H1 (cell line): ENCODE data around the gene CRYGS. TPM values are rescaled to one million over a fixed set of nuclear protein-coding genes. Genes with fewer than 3 reads are reported as not detected.

Experiments used
- CTCF ChIA-PET: fragments of 300-600 bp; sonication (Branson Sonifier 250); formaldehyde crosslinking; loops from one replicate; lab custom pipeline; 2021; ENCODE audit not compliant: partially characterized antibody; lab: Charles Lee
- POLR2A ChIA-PET: fragments of 300-600 bp; sonication (Branson Sonifier 250); formaldehyde crosslinking; loops from one replicate; lab custom pipeline; 2021; ENCODE audit warnings: inconsistent platforms; ENCODE audit not compliant: partially characterized antibody; lab: Charles Lee
- DNase-seq, 2 experiments: peaks; one replicate each; pipeline versions ENCODE4 v3.0.0 to v3.0.0-alpha.2; 2010 to 2022; ENCODE audit warnings: low spot score in 2 of 2, low read depth in 1 of 2, mixed read lengths in 1 of 2
- FAIRE-seq: peaks from 2 replicates; lab custom pipeline; 2011; peaks lifted over from hg19 to GRCh38; lab: Jason Lieb, UNC
- H2AFZ ChIP-seq: 2 replicates; pipeline ENCODE4 v1.8.1; 2012; ENCODE audit warnings: low read length, inconsistent platforms
- H2AK5ac ChIP-seq: 2 replicates; pipeline ENCODE4 v1.6.1; 2013; ENCODE audit warnings: low read depth, low read length
- H2BK120ac ChIP-seq: replicated peaks from 2 replicates; pipeline ENCODE3; 2013; ENCODE audit warnings: low read depth, low read length, inconsistent platforms
- H2BK12ac ChIP-seq: 2 replicates; pipeline ENCODE4 v1.6.1; 2013; ENCODE audit warnings: low read depth, low read length
- H2BK15ac ChIP-seq: 2 replicates; pipeline ENCODE4 v1.6.1; 2013; ENCODE audit warnings: low read length
- H2BK20ac ChIP-seq: 2 replicates; pipeline ENCODE4 v1.6.1; 2013; ENCODE audit warnings: low read length
- H2BK5ac ChIP-seq: 2 replicates; pipeline ENCODE4 v1.6.1; 2013; ENCODE audit warnings: low read depth, low read length
- H3K14ac ChIP-seq: 2 replicates; pipeline ENCODE4 v1.6.1; 2013; ENCODE audit warnings: inconsistent platforms; ENCODE audit not compliant: insufficient read length
- H3K18ac ChIP-seq: 2 replicates; pipeline ENCODE4 v1.6.1; 2013; ENCODE audit warnings: low read length; ENCODE audit errors: extremely low read depth
- H3K23ac ChIP-seq: 2 replicates; pipeline ENCODE4 v1.6.1; 2013; ENCODE audit warnings: inconsistent platforms; ENCODE audit not compliant: insufficient read length
- H3K23me2 ChIP-seq: 2 replicates; pipeline ENCODE4 v1.6.1; 2013; ENCODE audit warnings: low read depth, low read length
- H3K27ac ChIP-seq: 2 replicates; pipeline ENCODE4 v1.6.1; 2011; ENCODE audit warnings: low read depth, low read length, inconsistent platforms
- H3K27me3 ChIP-seq, 4 experiments: replicated peaks in 1 of 4; 1 replicate in 1 of 4; 2 replicates in 3 of 4; pipeline versions ENCODE4 v1.6.1 to v1.8.1; 2011 to 2013; ENCODE audit warnings: low read length in 3 of 4, mild to moderate bottlenecking in 3 of 4, inconsistent platforms in 2 of 4, mixed read lengths in 2 of 4, moderate library complexity in 1 of 4; ENCODE audit not compliant: control insufficient read depth in 3 of 4, insufficient read depth in 3 of 4; ENCODE audit errors: extremely low read depth in 1 of 4
- H3K36me3 ChIP-seq, 4 experiments: 2 replicates each; pipeline versions ENCODE4 v1.6.1 to v1.8.1; 2011 to 2013; ENCODE audit warnings: mild to moderate bottlenecking in 4 of 4, low read length in 3 of 4, moderate library complexity in 2 of 4, control low read depth in 1 of 4, inconsistent platforms in 1 of 4; ENCODE audit not compliant: insufficient read depth in 4 of 4, control insufficient read depth in 2 of 4
- H3K4ac ChIP-seq: replicated peaks from 2 replicates; pipeline ENCODE3; 2013; ENCODE audit warnings: low read length, low read depth, mixed read lengths, inconsistent platforms; ENCODE audit not compliant: insufficient read length
- H3K4me1 ChIP-seq, 4 experiments: replicated peaks in 1 of 4; 1 replicate in 1 of 4; 2 replicates in 3 of 4; pipeline versions ENCODE4 v1.6.1 to v1.8.1; 2011 to 2013; ENCODE audit warnings: low read length in 3 of 4, inconsistent platforms in 2 of 4, mixed read lengths in 1 of 4; ENCODE audit not compliant: insufficient read depth in 4 of 4, control insufficient read depth in 3 of 4
- H3K4me2 ChIP-seq, 2 experiments: 2 replicates each; pipeline versions ENCODE4 v1.6.1 to v1.8.1; 2011 to 2013; ENCODE audit warnings: low read depth in 2 of 2, low read length in 2 of 2, control low read depth in 1 of 2, inconsistent platforms in 1 of 2, mild to moderate bottlenecking in 1 of 2; ENCODE audit not compliant: insufficient read depth in 1 of 2
- H3K4me3 ChIP-seq, 4 experiments: fragments of 200-600, 300-600 bp in 1 of 4; sonication (generic), shearing (Covaris generic), sonication (Bioruptor Twin) in 1 of 4; 2 replicates each; pipeline versions ENCODE4 v1.5.1 to v1.8.1; 2011 to 2016; ENCODE audit warnings: low read length in 4 of 4, low read depth in 3 of 4, control low read depth in 2 of 4, inconsistent platforms in 2 of 4, mild to moderate bottlenecking in 2 of 4, mixed read lengths in 1 of 4, moderate library complexity in 1 of 4; ENCODE audit not compliant: insufficient read depth in 2 of 4; ENCODE audit errors: extremely low read depth in 1 of 4
- H3K56ac ChIP-seq: replicated peaks from 2 replicates; pipeline ENCODE3; 2013; ENCODE audit warnings: low read depth, mild to moderate bottlenecking, mixed read lengths, low read length, inconsistent platforms; ENCODE audit not compliant: insufficient read length
- H3K79me1 ChIP-seq: 2 replicates; pipeline ENCODE4 v1.6.1; 2013; ENCODE audit warnings: low read depth, low read length, control low read depth
- H3K79me2 ChIP-seq, 2 experiments: 2 replicates each; pipeline versions ENCODE4 v1.6.1 to v1.8.1; 2012 to 2013; ENCODE audit warnings: low read length in 2 of 2, mild to moderate bottlenecking in 2 of 2, inconsistent platforms in 1 of 2; ENCODE audit not compliant: insufficient read depth in 2 of 2, control insufficient read depth in 1 of 2
- H3K9ac ChIP-seq, 4 experiments: replicated peaks in 1 of 4; 1 replicate in 1 of 4; 2 replicates in 3 of 4; pipeline versions ENCODE4 v1.6.1 to v1.8.1; 2011 to 2013; ENCODE audit warnings: low read depth in 3 of 4, low read length in 3 of 4, control low read depth in 2 of 4, mild to moderate bottlenecking in 2 of 4, moderate library complexity in 2 of 4, inconsistent platforms in 1 of 4; ENCODE audit errors: extremely low read depth in 1 of 4
- H3K9me3 ChIP-seq, 2 experiments: 2 replicates each; pipeline versions ENCODE4 v1.6.1 to v1.8.1; 2012 to 2013; ENCODE audit warnings: mild to moderate bottlenecking in 2 of 2, moderate library complexity in 2 of 2, control low read depth in 1 of 2, inconsistent platforms in 1 of 2, low read depth in 1 of 2, low read length in 1 of 2, mixed read lengths in 1 of 2; ENCODE audit not compliant: insufficient read depth in 2 of 2
- H4K20me1 ChIP-seq, 2 experiments: replicated peaks in 1 of 2; 2 replicates each; pipeline versions ENCODE3 to v1.8.1; 2011 to 2013; ENCODE audit warnings: inconsistent platforms in 2 of 2, low read length in 2 of 2, mild to moderate bottlenecking in 1 of 2; ENCODE audit not compliant: insufficient read depth in 2 of 2, control insufficient read depth in 1 of 2
- H4K5ac ChIP-seq: 2 replicates; pipeline ENCODE4 v1.6.1; 2013; ENCODE audit warnings: low read length, low read depth, mixed read lengths, inconsistent platforms; ENCODE audit not compliant: insufficient read length
- H4K8ac ChIP-seq: 2 replicates; pipeline ENCODE4 v1.8.0; 2013; ENCODE audit warnings: mild to moderate bottlenecking, moderate library complexity, low read length, inconsistent platforms; ENCODE audit not compliant: insufficient read depth; ENCODE audit errors: extremely low read depth
- H4K91ac ChIP-seq: replicated peaks from 2 replicates; pipeline ENCODE3; 2013; ENCODE audit warnings: low read length, mixed read lengths, inconsistent platforms; ENCODE audit not compliant: insufficient read length
- RNF2 ChIP-seq: fragments of 200-900, 300-1000 bp; sonication (generic); IDR thresholded peaks from 2 replicates; pipeline ENCODE4 v1.7.1; 2016; ENCODE audit warnings: borderline replicate concordance, low read depth, mild to moderate bottlenecking, antibody characterized with exemption, low read length; ENCODE audit not compliant: poor library complexity, severe bottlenecking; ENCODE audit errors: missing control alignments
- WGBS, 2 experiments: shearing (Covaris generic) in 1 of 2; methylation state at CpG; one replicate each; pipeline versions ENCODE4 v1.1.6 to v1.1.7; 2013 to 2015; ENCODE audit warnings: low lambda C conversion rate in 2 of 2, mixed read lengths in 2 of 2, inconsistent platforms in 1 of 2, low coverage in 1 of 2, missing lambda C conversion rate in 1 of 2; ENCODE audit not compliant: insufficient replicate concordance in 2 of 2, insufficient coverage in 1 of 2, insufficient read length in 1 of 2; ENCODE audit errors: extremely low coverage in 1 of 2, missing lambda C conversion rate in 1 of 2; 5-methylcytosine and 5-hydroxymethylcytosine counted together
- polyA plus RNA-seq, 7 experiments: library from polyadenylated mRNA; depleted of rRNA in 3 of 7; stranded (reverse) in 5 of 7; unstranded in 2 of 7; fragments of >200 nt in 5 of 7; fragments of 200-250 nt in 2 of 7; gene quantifications; 1 replicate in 5 of 7; 2 replicates in 1 of 7; 4 replicates in 1 of 7; pipeline versions ENCODE4 v1.2.1 to v1.2.3, GENCODE V29; 2011 to 2013; ENCODE audit warnings: missing spikeins in 2 of 7, mixed read lengths in 2 of 7
- total RNA-seq: library from RNA; stranded (reverse); fragmentation: NEBNext Ultra II Directional; extraction: Animal tissue kit (Norgen Biotek cat#: 25700); gene quantifications from 2 replicates; pipeline ENCODE4 v1.2.1, GENCODE V29; 2021

CRYGS gene
- total and polyA plus RNA-seq, 2 of the 8 experiments (the other 6 are each of a cell fraction or from before 2014, with no cell fraction given), result 1.5 to 1.8 TPM

DNA sequence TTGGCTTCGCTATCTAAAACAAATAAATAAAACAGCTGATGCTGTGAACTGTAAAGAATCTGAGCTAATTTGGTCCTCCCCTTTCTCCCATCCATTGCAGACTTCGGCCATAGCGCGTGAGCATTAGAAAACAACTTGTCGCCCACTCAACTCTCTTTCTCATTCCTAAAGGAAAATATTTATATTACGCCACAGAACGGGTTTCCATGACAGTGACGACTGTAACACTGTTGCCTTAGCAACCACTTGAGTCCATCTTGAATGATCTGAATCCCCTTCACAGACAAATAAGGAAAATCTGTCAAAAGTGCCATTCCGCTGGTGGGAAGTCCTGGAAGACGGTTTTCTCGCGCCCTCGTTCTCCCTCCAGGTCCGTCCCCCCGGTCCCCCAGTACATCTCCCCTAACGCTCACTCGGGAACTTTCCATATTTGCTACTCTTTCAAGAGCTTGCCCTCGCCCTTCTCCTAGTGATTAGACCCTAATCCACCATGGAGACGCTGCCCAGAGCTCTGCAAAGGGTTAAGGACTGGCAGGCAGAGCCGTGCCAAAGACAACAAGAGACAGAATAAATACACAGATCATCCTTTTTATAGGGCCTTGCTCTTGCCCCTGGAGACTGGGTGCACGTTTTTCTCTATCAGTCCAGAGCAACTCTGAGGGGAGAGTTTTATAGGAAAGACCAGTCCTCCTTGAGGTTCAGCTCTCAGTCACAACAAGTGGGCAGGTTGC lies 50.5 kb downstream of the CRYGS start:
- CTCF ChIA-PET, result interaction anchor here (0.6 to 1.1 kb wide), 3 partner anchors 174 to 657 kb away, joined by 3 read pairs; no protein-coding TSS in a partner anchor
- H3K4me1 ChIP-seq, result no peaks in the 10 kb centered on the region
- no peak overlapping the region for H3K14ac ChIP-seq
- WGBS, 2 experiments, result 88% methylated on average over 21 of the region's 21 CpGs; no CpG with 5 or more reads in 1 of the 2 experiments
- H4K8ac ChIP-seq, result no peak overlapping the region; the same call in 1 of the 2 replicates
- H3K23ac ChIP-seq, result no peak overlapping the region
- no peak for TF ChIP-seq RNF2
- H2BK5ac ChIP-seq, result no peak overlapping the region
- H3K23me2 ChIP-seq, result no peaks in the 10 kb centered on the region
- H2BK15ac ChIP-seq, result no peak overlapping the region
- H2BK12ac ChIP-seq, result no peak overlapping the region
- FAIRE-seq (no peak), DNase-seq (peak in 1 of 2 experiments; percentile 23)
- H3K79me2 ChIP-seq, result no peaks in the 10 kb centered on the region
- no peaks in the 10 kb centered on the region for H4K20me1 ChIP-seq
- no peak overlapping the region for H3K56ac ChIP-seq
- H3K27ac ChIP-seq, result no peak overlapping the region
- H2BK120ac ChIP-seq, result no peak overlapping the region
- no peaks in the 10 kb centered on the region for H3K36me3 ChIP-seq
- H3K4ac ChIP-seq, result no peak overlapping the region
- no peak overlapping the region for H2BK20ac ChIP-seq
- H4K91ac ChIP-seq, result no peak overlapping the region
- no peaks in the 10 kb centered on the region for H3K9me3 ChIP-seq
- no peaks in the 10 kb centered on the region for H3K79me1 ChIP-seq
- no peak overlapping the region for H3K4me3 ChIP-seq
- H3K18ac ChIP-seq, result no peak overlapping the region
- H3K9ac ChIP-seq, result no peak overlapping the region
- H2AFZ ChIP-seq, result no peak overlapping the region
- no peak overlapping the region for H4K5ac ChIP-seq
- H3K27me3 ChIP-seq, result no peaks in the 10 kb centered on the region
- POLR2A ChIA-PET, result no interaction called here
- H3K4me2 ChIP-seq, result no peak overlapping the region
- H2AK5ac ChIP-seq, result no peak overlapping the region
